ENCODE measurements around the gene ARID1A.

DNA sequence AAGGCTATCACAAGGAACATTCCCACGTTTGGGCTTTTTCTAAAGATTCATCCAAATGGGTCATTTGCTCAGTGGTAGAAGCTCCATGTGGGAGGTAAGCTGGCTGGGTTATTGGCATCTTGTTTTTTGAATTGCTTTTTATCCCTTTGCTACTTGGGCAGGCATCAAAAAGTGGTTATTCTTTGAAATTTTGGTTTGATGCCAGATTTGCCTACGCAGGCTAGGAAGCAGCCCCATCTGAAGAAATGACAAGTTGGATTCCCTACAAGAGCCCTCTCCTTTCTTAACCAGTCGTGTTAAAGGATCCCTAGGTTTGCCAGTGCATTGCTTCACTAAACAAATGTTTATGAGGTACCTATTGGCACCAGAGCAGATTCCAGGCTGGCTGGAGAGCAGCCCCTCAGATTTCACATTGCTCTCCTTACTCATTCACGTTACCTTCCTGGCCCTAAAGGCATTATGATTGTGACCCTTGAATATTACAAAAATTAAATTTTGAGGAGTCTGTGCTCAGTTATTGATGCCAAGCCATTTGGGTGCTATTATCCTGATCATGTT lies 38.8 kb downstream of the ARID1A start:
- TF ChIP-seq, protein P1, sequence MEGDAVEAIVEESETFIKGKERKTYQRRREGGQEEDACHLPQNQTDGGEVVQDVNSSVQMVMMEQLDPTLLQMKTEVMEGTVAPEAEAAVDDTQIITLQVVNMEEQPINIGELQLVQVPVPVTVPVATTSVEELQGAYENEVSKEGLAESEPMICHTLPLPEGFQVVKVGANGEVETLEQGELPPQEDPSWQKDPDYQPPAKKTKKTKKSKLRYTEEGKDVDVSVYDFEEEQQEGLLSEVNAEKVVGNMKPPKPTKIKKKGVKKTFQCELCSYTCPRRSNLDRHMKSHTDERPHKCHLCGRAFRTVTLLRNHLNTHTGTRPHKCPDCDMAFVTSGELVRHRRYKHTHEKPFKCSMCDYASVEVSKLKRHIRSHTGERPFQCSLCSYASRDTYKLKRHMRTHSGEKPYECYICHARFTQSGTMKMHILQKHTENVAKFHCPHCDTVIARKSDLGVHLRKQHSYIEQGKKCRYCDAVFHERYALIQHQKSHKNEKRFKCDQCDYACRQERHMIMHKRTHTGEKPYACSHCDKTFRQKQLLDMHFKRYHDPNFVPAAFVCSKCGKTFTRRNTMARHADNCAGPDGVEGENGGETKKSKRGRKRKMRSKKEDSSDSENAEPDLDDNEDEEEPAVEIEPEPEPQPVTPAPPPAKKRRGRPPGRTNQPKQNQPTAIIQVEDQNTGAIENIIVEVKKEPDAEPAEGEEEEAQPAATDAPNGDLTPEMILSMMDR (IDR thresholded peaks at IDR 0.05; ENCODE audit: extremely low read depth in 1 of 2, insufficient read depth in 1 of 2, low read depth in 1 of 2, low read length in 2 of 2) = no peak
- no peak for TF ChIP-seq POLR2A (IDR thresholded peaks at IDR 0.05; ENCODE audit: low read depth, low read length)
- TF ChIP-seq POLR2AphosphoS5 (IDR thresholded peaks at IDR 0.05; ENCODE audit: insufficient read depth, low read depth, low read length) = no peak
- TF ChIP-seq EZH2 (IDR thresholded peaks at IDR 0.05; ENCODE audit: borderline replicate concordance, low read depth, low read length, severe bottlenecking) = no peak
- no peak for TF ChIP-seq JUN (IDR thresholded peaks at IDR 0.05; ENCODE audit: borderline replicate concordance, insufficient read depth, insufficient read length, low read depth)
- no peak for TF ChIP-seq MAX (IDR thresholded peaks at IDR 0.05; ENCODE audit: insufficient read depth, insufficient read length)
- no peak for TF ChIP-seq GATA2 (IDR thresholded peaks at IDR 0.05; ENCODE audit: insufficient read depth, insufficient read length, low read depth, low read length)
- TF ChIP-seq MYC (IDR thresholded peaks at IDR 0.05; ENCODE audit: low read depth, low read length) = no peak
